ENCODE data around the gene AARS2. TPM values are rescaled to one million over a fixed set of nuclear protein-coding genes. Genes with fewer than 3 reads are reported as not detected.

The AARS2 gene
- total and polyA plus RNA-seq, 9 of the 15 experiments (the other 6 are each of a cell fraction or from before 2014, with no cell fraction given) = 0.97 to 34.0 (median 18.3) TPM

DNA sequence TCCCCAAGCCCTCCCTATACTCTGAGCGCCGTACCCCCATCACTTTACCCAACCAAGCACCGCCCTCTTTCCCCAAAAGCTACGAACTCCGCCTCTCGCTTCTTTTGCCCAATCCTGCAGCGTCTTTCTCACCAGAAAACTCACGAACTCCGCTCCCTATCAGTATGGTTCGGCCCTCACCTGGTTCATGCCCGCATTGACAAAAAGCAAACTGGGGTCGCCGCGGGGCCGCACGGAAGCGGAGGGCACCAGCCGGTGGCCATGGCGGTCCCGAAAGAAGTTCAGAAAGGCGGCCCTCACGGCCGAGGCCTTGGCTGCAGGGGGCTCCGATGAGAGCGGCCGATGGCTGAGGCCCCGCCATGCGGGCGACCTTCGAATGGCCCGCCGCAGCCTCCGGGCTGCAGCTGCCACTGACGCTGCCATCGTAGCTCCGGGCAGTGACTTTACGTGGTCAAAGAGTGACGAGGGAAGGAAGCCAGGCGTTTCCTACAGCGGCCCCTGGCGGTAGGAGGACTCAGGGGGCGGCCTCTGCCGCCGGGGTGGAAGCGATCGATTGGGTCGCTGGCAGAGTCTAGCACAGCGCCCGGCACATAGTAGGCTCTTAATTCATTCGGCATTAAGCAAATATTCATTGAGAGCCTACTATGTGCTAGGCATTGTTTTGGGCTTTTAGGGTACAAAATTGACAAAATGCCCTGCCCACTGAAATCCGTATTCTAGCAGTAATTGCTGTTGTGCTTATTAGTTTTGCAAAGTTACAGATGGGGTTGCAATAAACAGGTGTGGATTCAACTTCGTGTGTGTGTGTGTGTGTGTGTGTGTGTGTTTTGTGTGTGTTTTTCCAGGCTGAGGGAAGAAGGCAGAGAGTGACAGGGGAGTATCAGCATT lies at the start of gene AARS2 (continued):
- no peak for TF ChIP-seq BCL6 (CRISPR knock-in tag; IDR thresholded peaks at IDR 0.05)
- no peak for TF ChIP-seq ZNF184 (CRISPR knock-in tag; IDR thresholded peaks at IDR 0.05)
- TF ChIP-seq, protein P1, sequence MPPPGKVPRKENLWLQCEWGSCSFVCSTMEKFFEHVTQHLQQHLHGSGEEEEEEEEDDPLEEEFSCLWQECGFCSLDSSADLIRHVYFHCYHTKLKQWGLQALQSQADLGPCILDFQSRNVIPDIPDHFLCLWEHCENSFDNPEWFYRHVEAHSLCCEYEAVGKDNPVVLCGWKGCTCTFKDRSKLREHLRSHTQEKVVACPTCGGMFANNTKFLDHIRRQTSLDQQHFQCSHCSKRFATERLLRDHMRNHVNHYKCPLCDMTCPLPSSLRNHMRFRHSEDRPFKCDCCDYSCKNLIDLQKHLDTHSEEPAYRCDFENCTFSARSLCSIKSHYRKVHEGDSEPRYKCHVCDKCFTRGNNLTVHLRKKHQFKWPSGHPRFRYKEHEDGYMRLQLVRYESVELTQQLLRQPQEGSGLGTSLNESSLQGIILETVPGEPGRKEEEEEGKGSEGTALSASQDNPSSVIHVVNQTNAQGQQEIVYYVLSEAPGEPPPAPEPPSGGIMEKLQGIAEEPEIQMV (tag; conservative IDR thresholded peaks at IDR 0.05; ENCODE audit: low read depth) = no peak
- TF ChIP-seq WHSC1 (IDR thresholded peaks at IDR 0.05; ENCODE audit: low read length) = no peak
- TF ChIP-seq, protein P2, sequence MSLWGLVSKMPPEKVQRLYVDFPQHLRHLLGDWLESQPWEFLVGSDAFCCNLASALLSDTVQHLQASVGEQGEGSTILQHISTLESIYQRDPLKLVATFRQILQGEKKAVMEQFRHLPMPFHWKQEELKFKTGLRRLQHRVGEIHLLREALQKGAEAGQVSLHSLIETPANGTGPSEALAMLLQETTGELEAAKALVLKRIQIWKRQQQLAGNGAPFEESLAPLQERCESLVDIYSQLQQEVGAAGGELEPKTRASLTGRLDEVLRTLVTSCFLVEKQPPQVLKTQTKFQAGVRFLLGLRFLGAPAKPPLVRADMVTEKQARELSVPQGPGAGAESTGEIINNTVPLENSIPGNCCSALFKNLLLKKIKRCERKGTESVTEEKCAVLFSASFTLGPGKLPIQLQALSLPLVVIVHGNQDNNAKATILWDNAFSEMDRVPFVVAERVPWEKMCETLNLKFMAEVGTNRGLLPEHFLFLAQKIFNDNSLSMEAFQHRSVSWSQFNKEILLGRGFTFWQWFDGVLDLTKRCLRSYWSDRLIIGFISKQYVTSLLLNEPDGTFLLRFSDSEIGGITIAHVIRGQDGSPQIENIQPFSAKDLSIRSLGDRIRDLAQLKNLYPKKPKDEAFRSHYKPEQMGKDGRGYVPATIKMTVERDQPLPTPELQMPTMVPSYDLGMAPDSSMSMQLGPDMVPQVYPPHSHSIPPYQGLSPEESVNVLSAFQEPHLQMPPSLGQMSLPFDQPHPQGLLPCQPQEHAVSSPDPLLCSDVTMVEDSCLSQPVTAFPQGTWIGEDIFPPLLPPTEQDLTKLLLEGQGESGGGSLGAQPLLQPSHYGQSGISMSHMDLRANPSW (CRISPR knock-in tag; IDR thresholded peaks at IDR 0.05) = peak; percentile 73
- TF ChIP-seq ZKSCAN1 (IDR thresholded peaks at IDR 0.05; ENCODE audit: low read depth, low read length) = peak; percentile 100
- TF ChIP-seq COPS2 (conservative IDR thresholded peaks at IDR 0.05) = no peak
- TF ChIP-seq, protein P3, sequence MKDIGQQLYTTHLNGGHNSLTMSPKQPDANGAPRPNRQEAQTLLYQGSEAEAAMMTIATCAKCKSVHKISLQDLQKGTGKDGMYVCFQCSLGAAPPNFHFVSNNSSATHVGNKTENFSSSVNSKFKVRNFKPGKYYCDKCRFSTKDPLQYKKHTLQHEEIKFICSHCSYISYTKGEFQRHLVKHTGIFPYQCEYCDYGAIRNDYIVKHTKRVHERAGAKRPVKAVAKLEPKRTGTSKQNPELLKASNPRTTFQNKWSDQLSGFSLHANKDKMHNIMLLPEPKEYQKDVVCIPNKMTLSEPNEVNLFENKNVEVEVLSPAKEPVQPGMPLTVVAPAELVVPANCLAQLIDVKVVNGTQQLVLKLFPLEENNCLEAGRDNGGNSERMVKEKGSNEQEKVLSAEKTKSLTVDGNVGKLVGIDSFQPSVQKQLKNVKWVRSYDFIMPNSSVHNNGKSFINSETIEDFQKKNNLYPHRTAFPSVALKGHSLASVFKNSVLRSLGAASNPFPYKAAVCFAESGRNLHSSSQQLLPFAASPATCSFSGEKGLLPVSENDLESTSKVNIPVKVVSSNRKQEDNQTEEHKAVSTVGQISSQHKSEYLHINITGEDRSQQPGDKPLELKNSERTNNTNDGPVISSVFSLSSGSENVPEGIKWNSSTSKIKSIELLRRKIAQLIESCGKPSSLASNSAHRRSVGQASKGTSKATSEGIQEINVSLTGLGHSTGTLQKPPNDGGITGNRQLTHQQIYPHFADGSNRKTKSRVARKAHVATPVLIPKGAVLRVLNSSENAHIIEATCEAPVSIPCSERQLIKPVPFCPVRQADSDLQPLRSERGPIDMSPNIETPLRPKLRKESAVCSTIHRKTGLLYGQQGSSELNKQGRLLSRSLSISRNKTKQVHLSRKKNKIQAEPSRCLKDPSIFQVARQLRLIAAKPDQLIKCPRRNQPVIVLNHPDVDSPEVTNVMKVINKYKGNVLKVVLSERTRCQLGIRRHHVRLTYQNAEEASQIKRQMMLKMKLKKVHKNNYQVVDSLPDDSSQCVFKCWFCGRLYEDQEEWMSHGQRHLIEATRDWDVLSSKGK (CRISPR knock-in tag; IDR thresholded peaks at IDR 0.05) = no peak
- TF ChIP-seq, protein P4, sequence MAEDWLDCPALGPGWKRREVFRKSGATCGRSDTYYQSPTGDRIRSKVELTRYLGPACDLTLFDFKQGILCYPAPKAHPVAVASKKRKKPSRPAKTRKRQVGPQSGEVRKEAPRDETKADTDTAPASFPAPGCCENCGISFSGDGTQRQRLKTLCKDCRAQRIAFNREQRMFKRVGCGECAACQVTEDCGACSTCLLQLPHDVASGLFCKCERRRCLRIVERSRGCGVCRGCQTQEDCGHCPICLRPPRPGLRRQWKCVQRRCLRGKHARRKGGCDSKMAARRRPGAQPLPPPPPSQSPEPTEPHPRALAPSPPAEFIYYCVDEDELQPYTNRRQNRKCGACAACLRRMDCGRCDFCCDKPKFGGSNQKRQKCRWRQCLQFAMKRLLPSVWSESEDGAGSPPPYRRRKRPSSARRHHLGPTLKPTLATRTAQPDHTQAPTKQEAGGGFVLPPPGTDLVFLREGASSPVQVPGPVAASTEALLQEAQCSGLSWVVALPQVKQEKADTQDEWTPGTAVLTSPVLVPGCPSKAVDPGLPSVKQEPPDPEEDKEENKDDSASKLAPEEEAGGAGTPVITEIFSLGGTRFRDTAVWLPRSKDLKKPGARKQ (CRISPR knock-in tag; IDR thresholded peaks at IDR 0.05) = no peak
- no peak for TF ChIP-seq NFIX (CRISPR knock-in tag; IDR thresholded peaks at IDR 0.05; ENCODE audit: low read depth)
- peak; percentile 30; the same call in 1 of the 2 replicates for TF ChIP-seq FOXM1 (IDR thresholded peaks at IDR 0.05; ENCODE audit: low read depth)
- TF ChIP-seq FOXM1 (CRISPR knock-in tag; IDR thresholded peaks at IDR 0.05; ENCODE audit: low read depth) = no peak
- TF ChIP-seq, protein P5, sequence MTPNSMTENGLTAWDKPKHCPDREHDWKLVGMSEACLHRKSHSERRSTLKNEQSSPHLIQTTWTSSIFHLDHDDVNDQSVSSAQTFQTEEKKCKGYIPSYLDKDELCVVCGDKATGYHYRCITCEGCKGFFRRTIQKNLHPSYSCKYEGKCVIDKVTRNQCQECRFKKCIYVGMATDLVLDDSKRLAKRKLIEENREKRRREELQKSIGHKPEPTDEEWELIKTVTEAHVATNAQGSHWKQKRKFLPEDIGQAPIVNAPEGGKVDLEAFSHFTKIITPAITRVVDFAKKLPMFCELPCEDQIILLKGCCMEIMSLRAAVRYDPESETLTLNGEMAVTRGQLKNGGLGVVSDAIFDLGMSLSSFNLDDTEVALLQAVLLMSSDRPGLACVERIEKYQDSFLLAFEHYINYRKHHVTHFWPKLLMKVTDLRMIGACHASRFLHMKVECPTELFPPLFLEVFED (CRISPR knock-in tag; conservative IDR thresholded peaks at IDR 0.05) = no peak
- TF ChIP-seq KAT8 (IDR thresholded peaks at IDR 0.05; ENCODE audit: low read depth) = no peak
- TF ChIP-seq STAG1 (CRISPR knock-in tag; IDR thresholded peaks at IDR 0.05; ENCODE audit: borderline replicate concordance) = no peak
- no peak for TF ChIP-seq CCAR2 (IDR thresholded peaks at IDR 0.05; ENCODE audit: low read depth, low read length)
